H9 (cell line): ENCODE data around the gene AARSD1. TPM values are rescaled to one million over a fixed set of nuclear protein-coding genes. Genes with fewer than 3 reads are reported as not detected.

Experiments
- DNase-seq: peaks from one replicate; pipeline ENCODE4 v3.0.0-alpha.2; 2017
- H2AFZ ChIP-seq: one replicate; pipeline ENCODE4 v1.6.1; 2013; ENCODE audit warnings: mild to moderate bottlenecking, low read length, control low read depth, moderate library complexity
- H2AK5ac ChIP-seq: 2 replicates; pipeline ENCODE4 v1.6.1; 2013; ENCODE audit warnings: low read length, control low read depth, mixed read lengths; ENCODE audit not compliant: insufficient read length
- H2BK120ac ChIP-seq: one replicate; pipeline ENCODE4 v1.6.1; 2013; ENCODE audit warnings: low read depth, mild to moderate bottlenecking, low read length, control low read depth, inconsistent platforms; ENCODE audit not compliant: poor library complexity, severe bottlenecking
- H2BK12ac ChIP-seq: 2 replicates; pipeline ENCODE4 v1.6.1; 2013; ENCODE audit warnings: low read length, control low read depth, mixed read lengths, low read depth; ENCODE audit not compliant: insufficient read length
- H2BK15ac ChIP-seq: 2 replicates; pipeline ENCODE4 v1.6.1; 2013; ENCODE audit warnings: low read depth, low read length, control low read depth
- H2BK20ac ChIP-seq: one replicate; pipeline ENCODE4 v1.6.1; 2013; ENCODE audit warnings: low read depth, mild to moderate bottlenecking, low read length, control low read depth, inconsistent platforms; ENCODE audit not compliant: poor library complexity, severe bottlenecking
- H2BK5ac ChIP-seq: 2 replicates; pipeline ENCODE4 v1.6.1; 2013; ENCODE audit warnings: low read length, control low read depth, mixed read lengths; ENCODE audit not compliant: insufficient read length
- H3K14ac ChIP-seq: 2 replicates; pipeline ENCODE4 v1.6.1; 2013; ENCODE audit warnings: low read length, control low read depth; ENCODE audit not compliant: insufficient read depth
- H3K18ac ChIP-seq: 2 replicates; pipeline ENCODE4 v1.6.1; 2013; ENCODE audit warnings: low read depth, mild to moderate bottlenecking, mixed read lengths, low read length, control low read depth; ENCODE audit not compliant: insufficient read length
- H3K23ac ChIP-seq: 2 replicates; pipeline ENCODE4 v1.6.1; 2013; ENCODE audit warnings: low read length, control low read depth, mixed read lengths, low read depth; ENCODE audit not compliant: insufficient read length
- H3K23me2 ChIP-seq: 2 replicates; pipeline ENCODE4 v1.6.1; 2013; ENCODE audit warnings: low read depth, mild to moderate bottlenecking, mixed read lengths, low read length, control low read depth; ENCODE audit not compliant: insufficient read length, poor library complexity, severe bottlenecking
- H3K27ac ChIP-seq: 2 replicates; pipeline ENCODE4 v1.5.1; 2013; ENCODE audit warnings: low read length, control low read depth, mixed read lengths, low read depth; ENCODE audit not compliant: insufficient read length
- H3K27me3 ChIP-seq: 2 replicates; pipeline ENCODE4 v1.6.1; 2013; ENCODE audit warnings: low read length, control low read depth, inconsistent platforms; ENCODE audit not compliant: insufficient read depth
- H3K4ac ChIP-seq: 2 replicates; pipeline ENCODE4 v1.6.1; 2013; ENCODE audit warnings: low read depth, mild to moderate bottlenecking, control low read depth, inconsistent platforms, low read length, moderate library complexity
- H3K4me1 ChIP-seq: 2 replicates; pipeline ENCODE4 v1.6.1; 2013; ENCODE audit warnings: low read length, control low read depth, inconsistent platforms; ENCODE audit not compliant: insufficient read depth
- H3K4me2 ChIP-seq: 2 replicates; pipeline ENCODE4 v1.6.1; 2013; ENCODE audit warnings: low read length, control low read depth, mixed read lengths; ENCODE audit not compliant: insufficient read length, insufficient read depth
- H3K56ac ChIP-seq: 2 replicates; pipeline ENCODE4 v1.6.1; 2013; ENCODE audit warnings: low read depth, mild to moderate bottlenecking, mixed read lengths, low read length, control low read depth; ENCODE audit not compliant: insufficient read length
- H3K79me1 ChIP-seq: 2 replicates; pipeline ENCODE4 v1.6.1; 2013; ENCODE audit warnings: low read depth, mild to moderate bottlenecking, moderate library complexity, low read length, control low read depth, inconsistent platforms; ENCODE audit not compliant: insufficient read depth, poor library complexity, severe bottlenecking
- H3K79me2 ChIP-seq: 2 replicates; pipeline ENCODE4 v1.6.1; 2013; ENCODE audit warnings: low read length, control low read depth, inconsistent platforms; ENCODE audit not compliant: insufficient read depth
- H3K9ac ChIP-seq: 2 replicates; pipeline ENCODE4 v1.6.1; 2013; ENCODE audit warnings: low read length, control low read depth, mixed read lengths; ENCODE audit not compliant: insufficient read length; ENCODE audit errors: extremely low read depth
- H3K9me3 ChIP-seq: one replicate; pipeline ENCODE4 v1.6.1; 2013; ENCODE audit warnings: low read depth, low read length, inconsistent platforms; ENCODE audit not compliant: control insufficient read depth
- H3T11ph ChIP-seq: one replicate; pipeline ENCODE4 v1.6.1; 2013; ENCODE audit warnings: mild to moderate bottlenecking, low read length, control low read depth, inconsistent platforms
- H4K20me1 ChIP-seq: one replicate; pipeline ENCODE4 v1.6.1; 2013; ENCODE audit not compliant: control insufficient read depth, insufficient read length, insufficient read depth
- H4K5ac ChIP-seq: 2 replicates; pipeline ENCODE4 v1.6.1; 2013; ENCODE audit warnings: low read depth, mild to moderate bottlenecking, mixed read lengths, low read length, control low read depth; ENCODE audit not compliant: insufficient read length
- H4K8ac ChIP-seq: replicated peaks from 2 replicates; pipeline ENCODE4 v1.6.1; 2013; ENCODE audit warnings: low read length, control low read depth, mixed read lengths, low read depth; ENCODE audit not compliant: insufficient read length
- H4K91ac ChIP-seq: 2 replicates; pipeline ENCODE4 v1.6.1; 2013; ENCODE audit warnings: low read depth, mild to moderate bottlenecking, moderate library complexity, mixed read lengths, low read length, control low read depth; ENCODE audit not compliant: insufficient read length
- H3K27ac Mint-ChIP-seq, 3 experiments: 2 replicates in 2 of 3; 3 replicates in 1 of 3; pipeline ENCODE4 v1.8.0; 2020 to 2021; ENCODE audit warnings: mixed read lengths in 3 of 3, mild to moderate bottlenecking in 1 of 3, moderate library complexity in 1 of 3
- H3K27me3 Mint-ChIP-seq: 2 replicates; pipeline ENCODE4 v1.8.0; 2021; ENCODE audit warnings: low read depth, mild to moderate bottlenecking, moderate library complexity, mixed read lengths
- H3K36me3 Mint-ChIP-seq, 3 experiments: 2 replicates in 2 of 3; 3 replicates in 1 of 3; pipeline ENCODE4 v1.8.0; 2020 to 2021; ENCODE audit warnings: low read depth in 3 of 3, mixed read lengths in 3 of 3; ENCODE audit not compliant: insufficient read depth in 1 of 3
- H3K4me1 Mint-ChIP-seq, 2 experiments: 2 replicates each; pipeline ENCODE4 v1.8.0; 2020; ENCODE audit warnings: mixed read lengths in 2 of 2
- H3K4me3 Mint-ChIP-seq, 2 experiments: 2 replicates in 1 of 2; 3 replicates in 1 of 2; pipeline ENCODE4 v1.8.0; 2020 to 2021; ENCODE audit warnings: mild to moderate bottlenecking in 2 of 2, mixed read lengths in 2 of 2, moderate library complexity in 1 of 2
- H3K9me3 Mint-ChIP-seq, 2 experiments: 2 replicates in 1 of 2; 3 replicates in 1 of 2; pipeline ENCODE4 v1.8.0; 2020; ENCODE audit warnings: mild to moderate bottlenecking in 2 of 2, mixed read lengths in 2 of 2, moderate library complexity in 1 of 2
- WGBS: extraction: QIAGEN DNeasy Blood & Tissue Kit; methylation state at CpG from one replicate; pipeline ENCODE4 v1.1.7; 2013; ENCODE audit warnings: missing lambda C conversion rate, low lambda C conversion rate, mixed read lengths; ENCODE audit not compliant: insufficient read length; ENCODE audit errors: extremely low coverage; 5-methylcytosine and 5-hydroxymethylcytosine counted together
- total RNA-seq: library from RNA; stranded (reverse); gene quantifications from 2 replicates; pipeline ENCODE4 v1.2.1, GENCODE V29; 2021
- TF ChIP-seq, protein P1 (sequence below): fragments of 200-600 bp; sonication (generic); conservative IDR thresholded peaks from 3 replicates; pipeline ENCODE4 v1.8.0; 2021; ENCODE audit warnings: antibody characterized with exemption, mild to moderate bottlenecking

AARSD1 gene
- total RNA-seq, 1 experiment from 2014 or later, result 68.7 TPM

DNA sequence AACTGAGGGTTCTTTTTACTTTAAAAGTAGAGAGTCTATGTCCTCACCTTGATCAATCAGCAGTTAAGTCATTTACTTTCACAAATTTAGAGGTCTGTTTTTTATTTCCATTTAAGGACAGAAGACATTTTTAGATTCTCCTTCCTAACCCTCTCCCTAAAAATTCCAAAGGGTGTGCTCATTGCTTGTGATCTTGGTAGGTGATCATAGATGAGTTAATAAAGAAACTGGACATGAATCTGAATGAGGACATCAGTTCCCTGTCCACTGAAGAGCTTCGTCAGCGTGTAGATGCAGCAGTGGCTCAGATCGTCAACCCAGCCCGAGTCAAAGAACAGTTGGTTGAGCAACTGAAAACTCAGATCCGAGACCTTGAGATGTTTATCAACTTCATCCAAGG is 24.9 kb upstream of the AARSD1 start:
- Histone ChIP-seq H3T11ph (no peak overlapping the region), H2BK5ac (no peak overlapping the region), H2BK15ac (no peak overlapping the region), H3K14ac (no peak overlapping the region), H2BK120ac (no peak overlapping the region), H3K27me3 (no peaks in the 10 kb centered on the region), H3K27ac (no peak overlapping the region), H3K79me1 (no peaks in the 10 kb centered on the region), H4K20me1 (peaks cover 2% of the 10 kb centered on the region), H3K18ac (no peak overlapping the region), H3K23me2 (no peaks in the 10 kb centered on the region), H3K23ac (no peak overlapping the region), H3K56ac (no peak overlapping the region), H3K4me1 (no peaks in the 10 kb centered on the region), H2AFZ (no peak overlapping the region), H2BK20ac (no peak overlapping the region), H3K79me2 (no peaks in the 10 kb centered on the region), H3K4me2 (no peak overlapping the region), H3K9me3 (no peaks in the 10 kb centered on the region), H2AK5ac (no peak overlapping the region), H4K91ac (no peak overlapping the region), H4K8ac (no peak overlapping the region), H4K5ac (no peak overlapping the region), H2BK12ac (no peak overlapping the region), H3K9ac (no peak overlapping the region), H3K4ac (no peak overlapping the region)
- no peaks in the 10 kb centered on the region for H3K9me3 Mint-ChIP-seq
- H3K4me3 Mint-ChIP-seq, result no peak overlapping the region
- WGBS, result no CpG with 5 or more reads among the region's 5 CpGs
- peaks cover 33 to 78% (median 75%) of the 10 kb centered on the region in 3 experiments; a peak in 6 of 7 replicates for H3K36me3 Mint-ChIP-seq
- TF ChIP-seq, protein P1, sequence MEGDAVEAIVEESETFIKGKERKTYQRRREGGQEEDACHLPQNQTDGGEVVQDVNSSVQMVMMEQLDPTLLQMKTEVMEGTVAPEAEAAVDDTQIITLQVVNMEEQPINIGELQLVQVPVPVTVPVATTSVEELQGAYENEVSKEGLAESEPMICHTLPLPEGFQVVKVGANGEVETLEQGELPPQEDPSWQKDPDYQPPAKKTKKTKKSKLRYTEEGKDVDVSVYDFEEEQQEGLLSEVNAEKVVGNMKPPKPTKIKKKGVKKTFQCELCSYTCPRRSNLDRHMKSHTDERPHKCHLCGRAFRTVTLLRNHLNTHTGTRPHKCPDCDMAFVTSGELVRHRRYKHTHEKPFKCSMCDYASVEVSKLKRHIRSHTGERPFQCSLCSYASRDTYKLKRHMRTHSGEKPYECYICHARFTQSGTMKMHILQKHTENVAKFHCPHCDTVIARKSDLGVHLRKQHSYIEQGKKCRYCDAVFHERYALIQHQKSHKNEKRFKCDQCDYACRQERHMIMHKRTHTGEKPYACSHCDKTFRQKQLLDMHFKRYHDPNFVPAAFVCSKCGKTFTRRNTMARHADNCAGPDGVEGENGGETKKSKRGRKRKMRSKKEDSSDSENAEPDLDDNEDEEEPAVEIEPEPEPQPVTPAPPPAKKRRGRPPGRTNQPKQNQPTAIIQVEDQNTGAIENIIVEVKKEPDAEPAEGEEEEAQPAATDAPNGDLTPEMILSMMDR, result no peak
- no peak overlapping the region for H3K27ac Mint-ChIP-seq
- no peaks in the 10 kb centered on the region for H3K27me3 Mint-ChIP-seq
- no peaks in the 10 kb centered on the region for H3K4me1 Mint-ChIP-seq
- DNase-seq, result no peak
